Cardiac muscle cell (in vitro differentiated cells and primary cell): ENCODE data around the gene KCNQ1. TPM values are rescaled to one million over a fixed set of nuclear protein-coding genes. Genes with fewer than 3 reads are reported as not detected.

ENCODE experiments used
- DNase-seq, 2 donors: peaks; one replicate each; pipeline versions ENCODE4 v3.0.0 to v3.0.0-alpha.2; 2010 to 2017; ENCODE audit warnings: low read depth in 1 of 2, low spot score in 1 of 2
- H3K27ac ChIP-seq: fragments of 200-600 bp; sonication (generic); 2 replicates; pipeline ENCODE4 v1.5.1; 2016
- H3K27me3 ChIP-seq: fragments of 200-600 bp; sonication (generic); 2 replicates; pipeline ENCODE4 v1.6.0; 2016; ENCODE audit warnings: control low read depth
- H3K36me3 ChIP-seq: fragments of 200-600 bp; sonication (generic); 2 replicates; pipeline ENCODE4 v1.5.1; 2016; ENCODE audit warnings: control low read depth
- H3K4me1 ChIP-seq: fragments of 200-600 bp; sonication (generic); 2 replicates; pipeline ENCODE4 v1.8.1; 2017; ENCODE audit warnings: low read depth, mild to moderate bottlenecking, mixed run types
- H3K4me3 ChIP-seq: fragments of 200-600 bp; sonication (generic); 2 replicates; pipeline ENCODE4 v1.5.1; 2016; ENCODE audit warnings: mild to moderate bottlenecking
- H3K9me3 ChIP-seq: fragments of 200-600 bp; sonication (generic); 2 replicates; pipeline ENCODE4 v1.5.1; 2017; ENCODE audit warnings: low read depth, mild to moderate bottlenecking, control low read depth
- CTCF ChIP-seq: IDR thresholded peaks from 2 replicates; pipeline ENCODE4 v1.5.1; 2012; ENCODE audit warnings: low read depth, mild to moderate bottlenecking, low read length
- polyA plus RNA-seq: library from polyadenylated mRNA; unstranded; fragments of >200 nt; fragmentation: Nextera tagmentation; extraction: Ambion mirVana; gene quantifications from 2 replicates; pipeline ENCODE4 v1.2.1, GENCODE V29; 2016
- total RNA-seq: library from RNA; depleted of rRNA; stranded (reverse); fragments of >200 nt; gene quantifications from 2 replicates; pipeline ENCODE4 v1.2.3, GENCODE V29; 2016

Gene KCNQ1
- total and polyA plus RNA-seq, 2 experiments from 2014 or later: 13.9 to 18.6 TPM

DNA sequence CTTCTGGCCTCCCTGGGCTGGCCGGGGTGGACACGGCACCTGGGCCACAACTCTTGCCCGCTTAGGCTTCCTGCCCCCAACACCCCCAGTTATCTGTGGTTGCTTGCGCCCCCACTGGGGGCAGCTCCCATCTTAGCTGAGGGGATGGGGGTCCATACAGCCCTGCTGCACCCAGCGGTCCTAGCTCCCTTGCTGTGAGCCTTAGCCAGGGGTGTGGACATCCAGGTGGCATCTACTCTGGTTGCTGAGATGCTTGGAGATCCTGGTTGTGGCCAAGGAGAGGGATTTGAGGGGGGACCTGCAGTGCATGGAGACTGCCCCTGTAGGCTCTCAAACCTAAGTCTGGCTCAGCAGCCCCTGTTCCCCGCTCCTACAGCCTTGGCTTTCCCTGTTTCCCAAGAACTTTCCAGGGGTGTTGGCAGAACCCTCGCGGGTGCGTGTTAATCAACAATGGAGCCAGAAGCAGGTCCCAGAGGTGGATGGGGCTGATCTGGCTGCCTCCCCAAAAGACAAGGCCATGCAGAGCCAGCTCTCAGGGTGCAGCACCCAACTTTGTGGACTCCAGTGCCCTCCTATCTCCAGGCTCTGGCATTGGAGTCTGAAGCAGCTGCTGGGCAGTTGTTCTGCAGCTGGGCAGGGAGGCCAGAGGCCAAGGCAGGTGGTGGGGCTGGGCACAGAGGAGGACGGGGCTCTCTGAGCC lies 3.3 kb downstream of the KCNQ1 start:
- peaks cover 96% of the 10 kb centered on the region for H3K27me3 ChIP-seq
- no peak for DNase-seq
- no peak for TF ChIP-seq CTCF
- H3K27ac ChIP-seq: no peak overlapping the region
- H3K9me3 ChIP-seq: no peaks in the 10 kb centered on the region
- H3K4me3 ChIP-seq: no peak overlapping the region
- H3K36me3 ChIP-seq: no peaks in the 10 kb centered on the region
- no peaks in the 10 kb centered on the region for H3K4me1 ChIP-seq

GRCh38 chr11:2448661-2449547 lies 4.1 kb downstream of the KCNQ1 start:
- Histone ChIP-seq H3K27me3 (peaks cover 94% of the 10 kb centered on the region), H3K27ac (no peak overlapping the region), H3K9me3 (no peaks in the 10 kb centered on the region), H3K36me3 (no peaks in the 10 kb centered on the region), H3K4me3 (no peak overlapping the region), H3K4me1 (no peaks in the 10 kb centered on the region)
- no peak for DNase-seq
- no peak for TF ChIP-seq CTCF

DNA sequence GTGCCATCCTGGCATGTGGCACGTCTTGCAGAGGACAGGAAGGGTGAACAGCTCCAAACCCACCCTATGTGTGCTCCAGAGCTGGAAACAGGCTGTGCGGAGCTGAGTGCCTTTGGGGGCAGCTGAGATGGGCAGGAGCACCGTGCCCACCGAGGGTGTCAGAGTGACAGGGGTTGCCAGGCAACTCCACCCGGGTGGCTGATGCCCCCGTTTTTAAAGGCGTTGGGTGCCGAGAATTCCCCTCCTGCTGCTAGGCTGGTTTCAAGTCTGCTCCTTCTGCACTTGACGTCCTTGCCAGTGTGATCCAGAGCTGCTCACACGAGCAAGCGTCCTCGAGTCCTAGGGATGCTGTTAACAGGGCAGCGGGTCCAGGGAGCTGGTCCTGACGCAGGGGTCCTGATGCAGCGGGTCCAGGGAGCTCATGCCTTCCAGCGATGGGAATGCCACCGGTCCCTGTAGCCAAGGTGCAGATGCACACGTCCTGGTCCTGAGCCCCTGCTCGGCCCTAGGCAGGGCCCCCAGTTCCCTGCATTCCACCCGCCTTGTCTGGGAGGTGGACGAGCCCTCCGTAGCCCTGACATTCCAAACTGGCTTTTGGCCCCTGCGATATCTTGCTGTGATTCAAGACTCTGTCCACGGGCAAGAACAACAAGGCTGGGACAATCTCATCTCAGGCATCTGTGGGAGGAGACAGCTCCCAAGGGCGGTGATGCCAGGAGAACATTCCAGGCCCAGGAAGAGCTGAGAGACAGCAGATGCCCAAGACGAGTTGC lies 4.9 kb downstream of the KCNQ1 start:
- Histone ChIP-seq H3K36me3 (no peaks in the 10 kb centered on the region), H3K9me3 (no peaks in the 10 kb centered on the region), H3K4me1 (no peaks in the 10 kb centered on the region), H3K27me3 (peaks cover 91% of the 10 kb centered on the region), H3K4me3 (no peak overlapping the region), H3K27ac (no peak overlapping the region)
- TF ChIP-seq CTCF: no peak
- no peak for DNase-seq

DNA sequence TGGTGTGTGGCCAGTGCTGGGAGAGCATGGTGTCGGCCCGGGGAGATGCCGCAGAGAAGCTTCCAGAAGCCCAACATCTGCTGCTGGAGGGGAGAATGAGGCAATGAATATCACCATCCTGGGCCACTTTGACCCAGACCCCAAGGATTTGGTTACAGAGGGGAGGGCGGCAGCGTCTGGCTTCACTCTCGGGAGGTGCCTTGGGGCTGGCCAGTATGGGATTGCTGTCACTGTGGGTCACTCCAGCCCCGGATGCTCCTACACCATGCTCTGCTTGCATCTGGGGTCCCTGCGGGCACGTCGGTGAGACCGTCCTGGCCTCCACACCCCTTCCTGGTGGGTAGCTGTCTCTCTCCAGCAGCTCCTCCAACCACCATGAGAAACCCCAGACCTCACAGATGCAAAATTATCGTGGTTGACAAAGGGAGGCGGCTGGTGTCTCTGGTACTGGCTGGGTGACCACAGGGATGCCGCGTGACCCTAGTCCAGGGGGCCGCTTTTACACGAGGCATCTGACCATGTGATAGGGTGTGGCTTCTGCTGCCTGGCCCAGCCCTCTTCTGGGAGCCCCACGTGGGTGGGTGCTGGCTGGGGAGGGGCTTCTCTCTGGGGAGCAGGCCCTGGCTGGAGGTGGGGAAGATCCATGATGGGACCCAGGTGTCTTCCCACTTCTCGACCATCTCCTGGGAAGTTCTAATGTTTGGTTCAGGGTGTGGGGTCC lies 5.7 kb downstream of the KCNQ1 start:
- H3K4me3 ChIP-seq: no peak overlapping the region
- no peak for TF ChIP-seq CTCF
- no peaks in the 10 kb centered on the region for H3K36me3 ChIP-seq
- H3K27me3 ChIP-seq: peaks cover 84% of the 10 kb centered on the region
- no peaks in the 10 kb centered on the region for H3K9me3 ChIP-seq
- H3K27ac ChIP-seq: no peak overlapping the region
- no peaks in the 10 kb centered on the region for H3K4me1 ChIP-seq
- no peak for DNase-seq

- no peaks in the 10 kb centered on the region for H3K9me3 ChIP-seq
- DNase-seq: no peak
- no peak for TF ChIP-seq CTCF
- H3K4me1 ChIP-seq: no peaks in the 10 kb centered on the region
- no peaks in the 10 kb centered on the region for H3K36me3 ChIP-seq
- H3K4me3 ChIP-seq: no peak overlapping the region
- H3K27me3 ChIP-seq: peaks cover 76% of the 10 kb centered on the region
- no peak overlapping the region for H3K27ac ChIP-seq
These were observed 6.5 kb downstream of the KCNQ1 start for GRCh38 chr11:2451336-2451735.
